Activated naive CD4-positive, alpha-beta T cell treated with anti-CD3 and anti-CD28 coated beads, Interleukin-2, amount 50 U/mL, for 72 hours (primary cell): Measurements from ENCODE around the gene NAV1. TPM values are rescaled to one million over a fixed set of nuclear protein-coding genes. Genes with fewer than 3 reads are reported as not detected.
"Not testable (repeated sequence)": the region's sequence is repeated elsewhere in the genome, so short reads cannot be mapped to it uniquely, and the experiment has no call there.

Experiments
- ATAC-seq, 2 donors: fragments of 150-1000 bp; cut with Tn5 transposase; 2 replicates each; pipeline ENCODE4 v1.10.0; 2021; ENCODE audit warnings: mild to moderate bottlenecking in 2 of 2, moderate library complexity in 2 of 2
- DNase-seq, 2 donors: peaks; one replicate each; pipeline ENCODE4 v3.0.0; 2021 to 2022; ENCODE audit warnings: low spot score in 2 of 2
- H3K27ac Mint-ChIP-seq, 2 donors: one replicate each; pipeline ENCODE4 v1.8.0; 2022; ENCODE audit warnings: mild to moderate bottlenecking in 2 of 2, mixed read lengths in 2 of 2
- H3K36me3 Mint-ChIP-seq, 2 donors: one replicate each; pipeline ENCODE4 v1.8.0; 2022; ENCODE audit warnings: mixed read lengths in 2 of 2
- H3K9me3 Mint-ChIP-seq, 2 donors: one replicate each; pipeline ENCODE4 v1.8.0; 2022; ENCODE audit warnings: mixed read lengths in 2 of 2
- total RNA-seq, 2 donors: library from RNA; stranded (reverse); gene quantifications; one replicate each; pipeline ENCODE4 v1.2.3, GENCODE V29; 2022

The NAV1 gene
- total RNA-seq, 2 donors from 2014 or later, result 0.48 to 3.1 TPM

DNA sequence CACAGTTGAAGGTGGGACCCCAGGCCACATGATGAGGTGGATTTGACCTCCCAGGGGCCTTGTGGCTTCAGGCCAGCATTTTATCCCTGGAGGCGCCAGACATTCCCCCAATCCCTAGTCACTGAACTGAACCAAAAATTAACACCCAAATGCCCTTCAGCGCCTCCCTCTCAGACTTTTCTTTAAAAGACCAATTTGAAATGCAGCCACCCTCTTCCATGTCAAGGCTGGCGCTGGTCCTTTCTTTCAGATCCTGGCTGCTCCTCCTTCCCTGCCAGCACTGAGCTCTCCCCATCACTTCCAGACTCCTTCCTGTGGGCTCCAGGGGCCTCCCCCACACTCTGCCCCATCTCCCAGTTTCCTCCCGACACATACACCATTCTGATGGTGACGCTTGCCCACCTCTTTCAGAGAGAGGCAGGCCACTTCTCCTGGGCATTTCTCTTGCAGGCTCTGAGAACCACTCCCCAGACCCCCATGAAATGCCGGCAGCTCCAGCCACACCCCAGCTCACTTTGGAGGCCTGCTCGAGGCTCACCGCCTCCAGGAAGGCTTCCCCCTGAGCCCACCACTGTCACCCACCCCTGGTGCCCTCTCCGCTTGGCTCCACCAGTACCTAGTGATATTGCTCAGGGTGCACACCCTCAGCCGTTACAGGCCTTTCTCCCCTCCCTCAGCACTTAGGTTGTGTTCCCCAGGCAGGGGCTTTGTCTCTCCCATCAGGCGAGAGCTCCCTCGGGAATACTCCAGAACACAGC is 27.0 kb downstream of the NAV1 start:
- ATAC-seq (no peak), DNase-seq (no peak)
- Mint-ChIP-seq H3K27ac (no peak overlapping the region), H3K36me3 (no peaks in the 10 kb centered on the region), H3K9me3 (no peaks in the 10 kb centered on the region)

DNA sequence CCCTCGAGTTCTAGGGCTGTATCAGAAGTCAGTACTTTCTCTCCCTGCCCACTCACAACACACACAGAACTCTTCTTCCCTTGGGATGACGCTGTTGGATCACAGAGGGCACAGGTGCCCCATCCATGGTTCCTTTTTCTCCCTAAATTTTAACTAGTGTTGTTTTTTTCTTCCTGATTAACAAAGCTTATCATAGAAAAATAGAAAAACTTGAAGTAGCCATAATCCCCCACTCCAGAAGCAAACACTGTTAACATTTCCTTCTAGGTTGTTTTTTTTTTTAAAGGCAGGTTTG is 27.5 kb downstream of the NAV1 start:
- no peaks in the 10 kb centered on the region for H3K9me3 Mint-ChIP-seq
- H3K27ac Mint-ChIP-seq, result no peak overlapping the region
- ATAC-seq, result no peak
- no peak for DNase-seq
- H3K36me3 Mint-ChIP-seq, result no peaks in the 10 kb centered on the region

DNA sequence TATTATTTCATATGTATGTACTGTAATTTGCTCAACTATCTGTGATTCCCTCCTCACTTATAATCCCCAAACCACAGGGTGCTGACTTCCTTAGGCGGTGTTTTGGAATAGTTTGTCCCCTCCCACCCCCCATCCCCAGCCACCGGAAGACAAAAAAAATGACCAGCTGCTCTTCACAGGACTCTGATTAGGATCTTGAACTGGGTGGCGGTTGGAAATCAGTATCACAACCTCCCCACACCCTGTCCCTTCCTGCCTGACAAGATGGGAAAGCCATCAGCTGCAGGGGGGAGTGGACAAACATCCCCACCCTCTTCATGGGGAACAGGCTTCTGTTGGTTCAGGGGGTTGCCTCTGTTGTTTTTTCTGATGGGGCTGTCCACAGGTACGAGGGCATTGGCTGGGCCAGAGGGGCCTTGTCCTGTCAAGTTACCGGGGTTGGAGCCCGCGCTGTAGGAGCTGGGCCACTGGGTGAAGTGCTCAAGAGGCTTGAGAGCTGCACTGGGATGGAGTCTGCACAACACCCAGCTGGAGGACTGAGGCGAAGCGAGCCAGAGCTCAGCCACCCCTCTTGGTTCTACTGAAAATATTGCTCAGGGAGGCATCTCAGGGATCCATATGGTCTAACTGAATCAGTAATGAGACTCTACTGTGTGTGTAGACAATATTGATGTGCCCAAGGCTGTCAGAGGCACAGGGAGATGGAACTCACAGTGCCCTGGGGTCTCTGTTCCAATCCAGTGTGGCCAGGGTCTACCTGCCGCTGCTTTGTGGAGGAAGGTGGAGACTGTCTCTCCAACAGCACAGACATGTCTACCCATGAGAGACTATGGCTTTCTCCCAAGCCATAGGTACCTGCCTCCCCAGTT is 28.2 kb downstream of the NAV1 start:
- no peak overlapping the region for H3K27ac Mint-ChIP-seq
- no peaks in the 10 kb centered on the region for H3K36me3 Mint-ChIP-seq
- DNase-seq (no peak), ATAC-seq (no peak)
- H3K9me3 Mint-ChIP-seq, result no peaks in the 10 kb centered on the region

DNA sequence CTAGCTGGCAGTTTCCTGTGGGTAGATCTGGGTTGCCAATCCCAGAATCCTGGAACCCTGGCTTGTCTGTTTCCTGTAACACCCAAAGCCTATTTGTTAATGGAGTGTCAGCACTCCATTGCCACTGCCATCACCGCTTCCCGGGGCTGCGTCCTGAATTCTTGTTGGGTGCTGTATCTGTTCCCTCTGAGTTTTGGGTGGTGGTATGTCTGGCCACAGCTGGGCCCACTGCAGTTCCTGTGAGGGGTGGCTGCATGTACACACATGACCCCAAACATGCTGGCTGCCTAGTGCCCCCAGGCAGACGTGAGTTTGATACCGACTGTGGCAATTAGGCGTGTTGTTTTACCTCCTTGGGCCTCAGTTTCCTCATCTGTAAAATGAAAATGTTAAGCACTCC is 29.3 kb downstream of the NAV1 start:
- ATAC-seq (no peak), DNase-seq (no peak)
- no peaks in the 10 kb centered on the region for H3K36me3 Mint-ChIP-seq
- H3K27ac Mint-ChIP-seq, result no peak overlapping the region
- H3K9me3 Mint-ChIP-seq, result no peaks in the 10 kb centered on the region

GRCh38 chr1:201568859-201569294 is 29.9 kb downstream of the NAV1 start:
- no peaks in the 10 kb centered on the region for H3K9me3 Mint-ChIP-seq
- no peaks in the 10 kb centered on the region for H3K36me3 Mint-ChIP-seq
- ATAC-seq (no peak), DNase-seq (no peak)
- no peak overlapping the region for H3K27ac Mint-ChIP-seq

DNA sequence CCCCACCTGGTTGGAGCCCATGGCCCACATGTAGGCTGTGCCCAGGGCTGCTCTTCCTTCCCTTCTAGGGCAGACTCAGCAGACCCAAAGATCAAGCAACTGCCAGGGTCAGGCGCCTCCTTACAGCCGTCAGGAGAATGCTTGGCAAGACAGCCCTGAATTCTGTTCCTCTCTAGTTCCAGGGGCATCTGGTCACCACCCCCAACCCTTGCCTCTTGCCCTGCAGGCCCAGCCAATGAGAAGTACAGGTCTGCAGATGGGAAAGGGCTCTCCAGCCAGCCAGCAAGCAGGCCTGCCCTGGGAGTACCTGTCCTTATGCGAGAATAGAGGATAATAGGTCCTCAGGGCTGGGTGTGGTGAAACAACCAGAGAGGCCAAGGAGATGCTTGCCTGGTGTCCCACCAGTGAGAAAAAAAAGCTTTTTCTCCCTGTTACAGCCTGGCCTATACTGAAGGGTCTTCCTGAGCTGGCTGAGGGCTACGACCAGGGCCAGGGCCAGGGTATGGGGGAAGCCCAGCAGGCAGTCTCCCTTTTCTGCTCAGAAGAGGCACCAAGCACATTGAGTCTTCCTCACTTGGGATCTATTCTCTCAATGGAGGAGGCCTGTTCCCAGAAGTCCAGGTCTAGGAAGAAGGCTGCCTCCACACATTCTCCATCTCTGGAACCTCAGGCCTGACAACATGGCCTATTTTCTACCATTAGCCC is 31.4 kb downstream of the NAV1 start:
- no peak for ATAC-seq
- DNase-seq, result no peak
- Mint-ChIP-seq H3K27ac (peak overlapping the region in 1 of 2 donors; percentile 88), H3K9me3 (no peaks in the 10 kb centered on the region), H3K36me3 (no peaks in the 10 kb centered on the region)

DNA sequence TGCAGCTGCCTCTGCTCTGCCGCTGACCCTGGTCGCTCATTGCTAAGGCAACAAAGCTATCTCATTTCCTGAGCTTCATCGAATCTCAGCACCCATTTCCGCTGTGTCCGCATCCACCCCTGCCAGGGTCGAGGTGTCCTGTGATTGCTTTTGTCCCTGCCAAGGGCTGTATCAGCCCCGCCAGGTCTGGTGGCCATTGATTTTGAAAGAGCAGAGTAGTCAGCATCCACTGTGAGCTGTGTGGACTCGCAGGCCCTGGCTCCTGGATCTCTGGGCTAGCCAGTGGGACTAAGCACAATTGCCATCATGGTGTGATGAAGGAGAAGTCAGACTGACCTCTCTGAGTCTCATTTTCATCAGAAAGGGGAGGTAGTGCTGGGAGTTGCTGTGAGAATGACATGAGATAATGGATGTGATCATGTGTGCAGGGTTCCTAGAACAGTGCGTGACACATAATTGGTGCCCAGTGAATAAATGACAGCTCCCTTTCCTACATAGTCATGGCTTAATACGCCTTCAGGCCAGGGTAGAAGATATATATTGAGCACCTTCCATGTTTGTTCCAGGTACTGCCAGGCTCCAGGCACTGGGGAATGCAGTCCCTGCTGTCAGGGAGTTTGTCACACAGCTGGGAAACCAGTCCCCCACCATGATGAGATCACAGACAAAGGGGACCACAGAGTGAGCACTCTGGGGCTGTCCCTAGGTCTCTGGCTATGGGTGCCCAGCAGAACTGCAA is 32.1 kb downstream of the NAV1 start:
- no peak for ATAC-seq
- no peaks in the 10 kb centered on the region for H3K9me3 Mint-ChIP-seq
- DNase-seq, result no peak
- peak overlapping the region in 1 of 2 donors; percentile 88 for H3K27ac Mint-ChIP-seq
- no peaks in the 10 kb centered on the region for H3K36me3 Mint-ChIP-seq

- DNase-seq (no peak), ATAC-seq (no peak)
- Mint-ChIP-seq H3K9me3 (peaks cover 5% of the 10 kb centered on the region in 2 donors), H3K36me3 (peaks cover 5 to 6% of the 10 kb centered on the region in 2 donors), H3K27ac (no peak overlapping the region)
These were observed 34.1 kb downstream of the NAV1 start for GRCh38 chr1:201573030-201573429.

GRCh38 chr1:201573923-201574322 is 35.0 kb downstream of the NAV1 start:
- ATAC-seq (no peak), DNase-seq (no peak)
- no peak overlapping the region for H3K27ac Mint-ChIP-seq
- peaks cover 6 to 8% of the 10 kb centered on the region in 2 donors for H3K36me3 Mint-ChIP-seq
- H3K9me3 Mint-ChIP-seq, result peaks cover 6 to 7% of the 10 kb centered on the region in 2 donors

DNA sequence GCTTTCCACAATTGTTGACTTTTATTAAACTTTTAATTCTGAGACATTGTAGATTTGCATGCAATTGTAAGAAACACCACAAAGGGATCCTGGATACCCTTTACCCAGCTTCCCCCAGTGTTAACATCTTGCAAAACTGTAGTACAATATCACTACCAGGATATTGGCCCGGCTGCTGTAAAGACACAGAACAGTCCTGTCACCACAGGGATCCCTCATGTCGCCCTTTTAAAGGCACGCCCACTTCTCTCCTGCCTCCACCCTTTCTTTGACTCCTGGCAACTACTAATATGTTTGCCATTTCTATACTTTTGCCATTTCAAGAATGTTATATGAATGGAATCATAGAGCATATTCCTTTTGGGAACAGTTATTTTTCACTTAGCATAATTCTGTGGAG is 37.0 kb downstream of the NAV1 start:
- DNase-seq (no peak), ATAC-seq (no peak)
- peaks cover 6 to 8% of the 10 kb centered on the region in 2 donors for H3K36me3 Mint-ChIP-seq
- no peak overlapping the region for H3K27ac Mint-ChIP-seq
- H3K9me3 Mint-ChIP-seq, result peaks cover 6 to 7% of the 10 kb centered on the region in 2 donors

- Mint-ChIP-seq H3K9me3 (peaks cover 6 to 7% of the 10 kb centered on the region in 2 donors), H3K27ac (no peak overlapping the region), H3K36me3 (peaks cover 6 to 8% of the 10 kb centered on the region in 2 donors)
- DNase-seq, result no peak
- ATAC-seq, result no peak
These were observed 38.0 kb downstream of the NAV1 start for GRCh38 chr1:201576914-201577313.

GRCh38 chr1:201578008-201578888 is 39.3 kb downstream of the NAV1 start:
- H3K9me3 Mint-ChIP-seq, result peaks cover 6 to 7% of the 10 kb centered on the region in 2 donors
- DNase-seq (no peak), ATAC-seq (no peak)
- H3K36me3 Mint-ChIP-seq, result peaks cover 6 to 8% of the 10 kb centered on the region in 2 donors
- H3K27ac Mint-ChIP-seq, result no peak overlapping the region

DNA sequence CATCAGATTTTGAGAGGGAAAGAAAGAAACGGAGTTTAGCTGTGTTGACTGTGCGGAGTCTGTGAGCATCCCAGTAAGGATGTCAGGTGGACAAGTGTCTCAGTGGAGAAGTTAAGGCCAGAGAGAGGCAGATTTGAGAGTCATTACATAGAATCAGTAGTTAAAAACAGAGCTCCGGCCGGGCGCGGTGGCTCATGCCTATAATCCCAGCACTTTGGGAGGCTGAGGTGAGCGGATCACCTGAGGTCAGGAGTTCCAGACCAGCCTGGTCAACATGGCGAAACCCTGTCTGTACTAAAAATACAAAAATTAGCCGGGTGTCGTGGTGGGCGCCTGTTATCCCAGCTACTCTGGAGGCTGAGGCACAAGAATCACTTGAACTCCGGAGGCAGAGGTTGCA is 42.4 kb downstream of the NAV1 start:
- not testable (repeated sequence) for H3K36me3 Mint-ChIP-seq, H3K9me3 Mint-ChIP-seq, DNase-seq, H3K27ac Mint-ChIP-seq, ATAC-seq

GRCh38 chr1:201582705-201583442 is 43.9 kb downstream of the NAV1 start:
- Mint-ChIP-seq H3K27ac (no peak overlapping the region), H3K36me3 (peaks cover 2 to 5% of the 10 kb centered on the region in 2 donors), H3K9me3 (peaks cover 2 to 3% of the 10 kb centered on the region in 2 donors)

DNA sequence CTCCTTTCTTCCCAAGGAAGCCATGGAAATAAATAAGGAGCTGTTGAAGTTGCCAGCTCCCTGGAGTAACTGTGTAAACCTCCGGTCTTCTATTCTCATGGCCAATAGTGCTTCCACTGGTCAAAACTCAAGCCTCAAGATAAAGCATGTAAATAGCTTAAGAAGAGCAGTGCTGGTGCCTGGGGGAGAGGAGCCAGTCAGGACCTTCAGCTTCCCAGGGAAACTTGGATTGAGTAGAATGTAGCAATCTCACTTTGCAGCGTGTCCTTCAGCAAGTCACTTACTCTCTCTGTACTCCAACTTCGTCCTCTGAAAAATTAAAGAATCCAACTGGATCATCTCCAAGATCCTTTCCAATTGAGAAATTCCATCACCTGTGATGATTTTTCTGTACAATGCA is 44.7 kb downstream of the NAV1 start:
- H3K9me3 Mint-ChIP-seq, result no peaks in the 10 kb centered on the region

More at GRCh38 chr1:201582705-201583442, 43.9 kb downstream of the NAV1 start:
- DNase-seq, result no peak
- no peak for ATAC-seq

More for the DNA sequence above, 44.7 kb downstream of the NAV1 start:
- H3K27ac Mint-ChIP-seq, result no peak overlapping the region
- no peaks in the 10 kb centered on the region for H3K36me3 Mint-ChIP-seq
- ATAC-seq (no peak), DNase-seq (no peak)
